ENCODE data around the gene UNCX. TPM values are rescaled to one million over a fixed set of nuclear protein-coding genes. Genes with fewer than 3 reads are reported as not detected.

Gene UNCX
- total RNA-seq, 3 donors from 2014 or later = not detected

DNA sequence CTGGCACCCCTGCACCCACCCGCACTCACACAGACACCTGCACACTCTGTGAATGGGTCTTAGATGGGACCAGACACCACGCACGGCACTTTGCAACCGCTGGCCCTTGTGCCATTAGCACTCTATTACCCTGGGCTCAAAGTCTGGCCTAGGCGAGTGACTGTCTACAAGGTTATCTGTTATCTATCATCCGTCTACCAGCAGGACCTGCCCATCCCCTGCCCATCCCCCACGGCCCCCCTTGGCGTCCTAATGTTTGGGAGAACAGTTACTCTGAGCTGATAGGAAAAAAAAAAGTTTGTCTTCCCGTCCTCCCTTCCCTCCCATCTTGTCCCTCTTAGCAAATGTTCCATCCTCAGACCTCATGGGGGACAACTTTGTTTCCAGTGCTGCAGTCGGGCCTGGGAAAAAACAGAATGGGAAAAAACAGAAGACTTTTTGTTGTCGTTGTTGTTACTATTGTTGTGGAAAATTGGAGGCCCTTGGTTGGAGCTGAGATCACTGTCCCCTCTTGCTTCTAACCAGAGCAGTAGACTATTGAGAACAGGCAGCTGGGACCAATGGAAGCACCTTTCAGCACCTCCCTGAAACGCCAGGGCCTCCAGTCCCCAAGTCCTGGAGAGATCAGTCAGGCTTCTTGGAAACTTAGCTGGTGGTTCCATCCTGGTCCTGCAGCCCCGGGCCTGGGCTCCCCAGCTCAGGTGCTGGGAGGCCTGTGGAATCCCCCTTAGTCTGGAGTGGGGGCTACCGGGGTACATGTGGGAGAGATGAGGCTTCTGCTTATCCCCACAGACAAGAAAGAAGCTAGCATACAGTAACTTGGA, 12.2 kb downstream of the UNCX start:
- Histone ChIP-seq H3K27ac (no peak overlapping the region), H3K4me1 (peaks cover 5 to 8% of the 10 kb centered on the region in 2 donors), H3K9me3 (no peaks in the 10 kb centered on the region), H3K36me3 (no peaks in the 10 kb centered on the region), H3K4me3 (no peak overlapping the region), H3K27me3 (peaks cover 40 to 99% of the 10 kb centered on the region in 2 donors)
- DNase-seq (ENCODE audit: low spot score in 2 of 2) = no peak
- TF ChIP-seq POLR2AphosphoS5 (IDR thresholded peaks at IDR 0.05) (no peak), POLR2A (IDR thresholded peaks at IDR 0.05) (no peak)
- TF ChIP-seq, protein P1, sequence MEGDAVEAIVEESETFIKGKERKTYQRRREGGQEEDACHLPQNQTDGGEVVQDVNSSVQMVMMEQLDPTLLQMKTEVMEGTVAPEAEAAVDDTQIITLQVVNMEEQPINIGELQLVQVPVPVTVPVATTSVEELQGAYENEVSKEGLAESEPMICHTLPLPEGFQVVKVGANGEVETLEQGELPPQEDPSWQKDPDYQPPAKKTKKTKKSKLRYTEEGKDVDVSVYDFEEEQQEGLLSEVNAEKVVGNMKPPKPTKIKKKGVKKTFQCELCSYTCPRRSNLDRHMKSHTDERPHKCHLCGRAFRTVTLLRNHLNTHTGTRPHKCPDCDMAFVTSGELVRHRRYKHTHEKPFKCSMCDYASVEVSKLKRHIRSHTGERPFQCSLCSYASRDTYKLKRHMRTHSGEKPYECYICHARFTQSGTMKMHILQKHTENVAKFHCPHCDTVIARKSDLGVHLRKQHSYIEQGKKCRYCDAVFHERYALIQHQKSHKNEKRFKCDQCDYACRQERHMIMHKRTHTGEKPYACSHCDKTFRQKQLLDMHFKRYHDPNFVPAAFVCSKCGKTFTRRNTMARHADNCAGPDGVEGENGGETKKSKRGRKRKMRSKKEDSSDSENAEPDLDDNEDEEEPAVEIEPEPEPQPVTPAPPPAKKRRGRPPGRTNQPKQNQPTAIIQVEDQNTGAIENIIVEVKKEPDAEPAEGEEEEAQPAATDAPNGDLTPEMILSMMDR (IDR thresholded peaks at IDR 0.05) = no peak
- intact Hi-C loops (cut with DNase I; ENCODE audit: low total_unique reads) = no loop called here

GRCh38 chr7:1245524-1246050, 12.9 kb downstream of the UNCX start:
- no peaks in the 10 kb centered on the region for H3K36me3 ChIP-seq
- intact Hi-C loops (cut with DNase I; ENCODE audit: low total_unique reads) = no loop called here
- no peaks in the 10 kb centered on the region for H3K9me3 ChIP-seq
- TF ChIP-seq, protein P1 (IDR thresholded peaks at IDR 0.05) = no peak
- H3K4me1 ChIP-seq = peaks cover 5 to 8% of the 10 kb centered on the region in 2 donors
- H3K27ac ChIP-seq = no peak overlapping the region
- H3K27me3 ChIP-seq = peaks cover 40 to 99% of the 10 kb centered on the region in 2 donors
- DNase-seq (ENCODE audit: low spot score in 2 of 2) = no peak
- no peak overlapping the region for H3K4me3 ChIP-seq

DNA sequence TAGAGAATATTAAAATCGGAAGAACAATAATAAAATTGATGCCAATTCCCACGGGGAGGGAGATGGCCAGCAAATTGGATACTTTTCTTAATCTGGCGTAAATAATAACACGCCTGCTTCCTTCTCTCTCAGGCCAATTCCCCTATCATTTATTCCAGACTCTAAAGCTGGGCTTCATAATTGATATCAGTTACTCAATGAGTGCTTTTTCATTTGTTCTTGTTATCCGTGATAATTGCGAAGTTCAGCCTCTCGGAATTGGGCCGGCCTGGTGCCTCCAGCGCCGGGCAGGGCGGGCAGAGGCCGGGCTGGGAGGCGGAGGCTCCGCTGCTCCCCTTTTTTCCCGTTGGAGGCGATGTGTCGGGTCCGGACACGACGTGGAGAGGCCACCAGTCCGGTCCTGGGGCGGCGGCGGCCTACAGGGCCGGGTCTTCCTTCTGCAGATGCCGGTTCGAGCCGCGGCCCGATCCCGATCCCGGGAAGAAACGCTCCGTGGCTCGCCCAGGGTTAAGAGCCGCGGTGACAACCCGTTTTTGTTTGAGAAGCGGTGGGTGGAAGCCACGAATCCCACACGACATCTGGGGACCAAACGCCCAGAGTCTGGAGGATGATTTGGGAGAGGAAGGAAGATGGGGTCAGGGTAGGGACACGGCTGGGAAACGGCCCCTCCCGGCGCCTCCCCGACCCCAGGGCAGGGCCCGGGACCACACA, 13.6 kb downstream of the UNCX start:
- no peak overlapping the region for H3K27ac ChIP-seq

GRCh38 chr7:1246871-1247526, 14.3 kb downstream of the UNCX start:
- Histone ChIP-seq H3K9me3 (no peaks in the 10 kb centered on the region), H3K4me1 (peaks cover 5 to 8% of the 10 kb centered on the region in 2 donors), H3K4me3 (peak overlapping the region in 1 of 3 donors; percentile 45), H3K27me3 (peaks cover 32 to 99% of the 10 kb centered on the region in 2 donors), H3K36me3 (no peaks in the 10 kb centered on the region), H3K27ac (no peak overlapping the region)
- TF ChIP-seq POLR2AphosphoS5 (IDR thresholded peaks at IDR 0.05) (no peak), POLR2A (IDR thresholded peaks at IDR 0.05) (no peak)
- TF ChIP-seq, protein P1 (IDR thresholded peaks at IDR 0.05) = no peak
- intact Hi-C loops (cut with DNase I; ENCODE audit: low total_unique reads) = no loop called here
- DNase-seq (ENCODE audit: low spot score in 2 of 2) = no peak

More for the DNA sequence above, 13.6 kb downstream of the UNCX start:
- no peak for DNase-seq (ENCODE audit: low spot score in 2 of 2)
- H3K27me3 ChIP-seq = peaks cover 34 to 99% of the 10 kb centered on the region in 2 donors
- intact Hi-C loops (cut with DNase I; ENCODE audit: low total_unique reads) = no loop called here
- H3K36me3 ChIP-seq = no peaks in the 10 kb centered on the region
- H3K4me1 ChIP-seq = peaks cover 5 to 8% of the 10 kb centered on the region in 2 donors
- H3K9me3 ChIP-seq = no peaks in the 10 kb centered on the region
- TF ChIP-seq POLR2AphosphoS5 (IDR thresholded peaks at IDR 0.05) (no peak), POLR2A (IDR thresholded peaks at IDR 0.05) (no peak)
- TF ChIP-seq, protein P1 (IDR thresholded peaks at IDR 0.05) = no peak
- H3K4me3 ChIP-seq = peak overlapping the region in 1 of 3 donors; percentile 45

Data from breast epithelium (tissue), 4 donors.